SU-DHL-6 (cell line): ENCODE data around the gene COL15A1.

Experiments
- EZH2phosphoT487 ChIP-seq: fragments of 200-600 bp; sonication (generic), shearing (Covaris generic); conservative IDR thresholded peaks from 2 replicates; pipeline ENCODE4 v1.6.1; 2018; ENCODE audit warnings: mild to moderate bottlenecking, antibody characterized with exemption, low read length, moderate library complexity, mixed read lengths
- TF ChIP-seq, protein P1 (sequence below): fragments of 200-600 bp; sonication (generic); IDR thresholded peaks from one replicate; pipeline ENCODE4 v1.5.1; 2017; ENCODE audit warnings: antibody characterized with exemption, mild to moderate bottlenecking, low read length, moderate library complexity; ENCODE audit not compliant: insufficient read depth, poor library complexity, severe bottlenecking

- TF ChIP-seq, protein P1, sequence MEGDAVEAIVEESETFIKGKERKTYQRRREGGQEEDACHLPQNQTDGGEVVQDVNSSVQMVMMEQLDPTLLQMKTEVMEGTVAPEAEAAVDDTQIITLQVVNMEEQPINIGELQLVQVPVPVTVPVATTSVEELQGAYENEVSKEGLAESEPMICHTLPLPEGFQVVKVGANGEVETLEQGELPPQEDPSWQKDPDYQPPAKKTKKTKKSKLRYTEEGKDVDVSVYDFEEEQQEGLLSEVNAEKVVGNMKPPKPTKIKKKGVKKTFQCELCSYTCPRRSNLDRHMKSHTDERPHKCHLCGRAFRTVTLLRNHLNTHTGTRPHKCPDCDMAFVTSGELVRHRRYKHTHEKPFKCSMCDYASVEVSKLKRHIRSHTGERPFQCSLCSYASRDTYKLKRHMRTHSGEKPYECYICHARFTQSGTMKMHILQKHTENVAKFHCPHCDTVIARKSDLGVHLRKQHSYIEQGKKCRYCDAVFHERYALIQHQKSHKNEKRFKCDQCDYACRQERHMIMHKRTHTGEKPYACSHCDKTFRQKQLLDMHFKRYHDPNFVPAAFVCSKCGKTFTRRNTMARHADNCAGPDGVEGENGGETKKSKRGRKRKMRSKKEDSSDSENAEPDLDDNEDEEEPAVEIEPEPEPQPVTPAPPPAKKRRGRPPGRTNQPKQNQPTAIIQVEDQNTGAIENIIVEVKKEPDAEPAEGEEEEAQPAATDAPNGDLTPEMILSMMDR: no peak
- no peak for TF ChIP-seq EZH2phosphoT487
These were observed 29.5 kb downstream of the COL15A1 start for GRCh38 chr9:98973171-98973570.
